SU-DHL-6 (cell line): ENCODE data around the gene FGD4.

Experiments
- H2AFZ ChIP-seq: fragments of 200-600 bp; sonication (generic); 2 replicates; pipeline ENCODE4 v1.6.1; 2014; ENCODE audit warnings: low read depth, mild to moderate bottlenecking, moderate library complexity, mixed read lengths, antibody characterized with exemption, low read length; ENCODE audit not compliant: severe bottlenecking
- H3F3A ChIP-seq: fragments of 200-600 bp; shearing (Covaris generic); 2 replicates; pipeline ENCODE4 v1.6.0; 2016; ENCODE audit warnings: antibody characterized with exemption, mild to moderate bottlenecking; ENCODE audit not compliant: insufficient read depth
- H3K27ac ChIP-seq: fragments of 200-600 bp; sonication (generic); 2 replicates; pipeline ENCODE4 v1.5.1; 2016; ENCODE audit warnings: low read depth, mild to moderate bottlenecking, low read length, moderate library complexity, mixed read lengths
- H3K27me3 ChIP-seq: fragments of 200-600 bp; sonication (generic), shearing (Covaris generic); 2 replicates; pipeline ENCODE4 v1.6.0; 2014; ENCODE audit warnings: mild to moderate bottlenecking, low read length
- H3K36me3 ChIP-seq: fragments of 200-600 bp; sonication (generic); 2 replicates; pipeline ENCODE4 v1.6.1; 2014; ENCODE audit warnings: mild to moderate bottlenecking, low read length, mixed read lengths
- H3K4me2 ChIP-seq: fragments of 300-600, 200-600 bp; shearing (Covaris generic), sonication (generic); 2 replicates; pipeline ENCODE4 v1.6.0; 2014; ENCODE audit warnings: low read length, low read depth, mild to moderate bottlenecking; ENCODE audit not compliant: poor library complexity, severe bottlenecking
- H3K4me3 ChIP-seq: fragments of 200-600 bp; sonication (generic); 2 replicates; pipeline ENCODE4 v1.5.1; 2014; ENCODE audit warnings: antibody characterized with exemption, low read length, mild to moderate bottlenecking, mixed read lengths; ENCODE audit not compliant: insufficient read depth, poor library complexity, severe bottlenecking
- H3K79me2 ChIP-seq: fragments of 200-600 bp; sonication (generic); 2 replicates; pipeline ENCODE4 v1.6.1; 2014; ENCODE audit warnings: mild to moderate bottlenecking, low read length, moderate library complexity; ENCODE audit not compliant: insufficient read depth
- H3K9ac ChIP-seq: fragments of 200-600 bp; sonication (generic); 2 replicates; pipeline ENCODE4 v1.7.0; 2014; ENCODE audit warnings: mild to moderate bottlenecking, low read length
- H3K9me2 ChIP-seq: fragments of 200-600 bp; sonication (generic); replicated peaks from 2 replicates; pipeline ENCODE4 v1.6.1; 2014; ENCODE audit warnings: low read length; ENCODE audit not compliant: insufficient read depth
- H3K9me3 ChIP-seq: fragments of 200-600 bp; sonication (generic); 2 replicates; pipeline ENCODE4 v1.6.1; 2014; ENCODE audit warnings: low read length, mixed read lengths; ENCODE audit not compliant: insufficient read depth
- H4K20me1 ChIP-seq: fragments of 200-600 bp; sonication (generic); 2 replicates; pipeline ENCODE4 v1.6.1; 2014; ENCODE audit warnings: low read depth, mild to moderate bottlenecking, antibody characterized with exemption, low read length, moderate library complexity, mixed read lengths
- CTCF ChIP-seq: fragments of 200-600 bp; sonication (generic); IDR thresholded peaks from one replicate; pipeline ENCODE4 v1.5.1; 2017; ENCODE audit warnings: antibody characterized with exemption, mild to moderate bottlenecking, low read length, moderate library complexity; ENCODE audit not compliant: insufficient read depth, poor library complexity, severe bottlenecking
- EZH2phosphoT487 ChIP-seq: fragments of 200-600 bp; sonication (generic), shearing (Covaris generic); conservative IDR thresholded peaks from 2 replicates; pipeline ENCODE4 v1.6.1; 2018; ENCODE audit warnings: mild to moderate bottlenecking, antibody characterized with exemption, low read length, moderate library complexity, mixed read lengths

FGD4 gene

DNA sequence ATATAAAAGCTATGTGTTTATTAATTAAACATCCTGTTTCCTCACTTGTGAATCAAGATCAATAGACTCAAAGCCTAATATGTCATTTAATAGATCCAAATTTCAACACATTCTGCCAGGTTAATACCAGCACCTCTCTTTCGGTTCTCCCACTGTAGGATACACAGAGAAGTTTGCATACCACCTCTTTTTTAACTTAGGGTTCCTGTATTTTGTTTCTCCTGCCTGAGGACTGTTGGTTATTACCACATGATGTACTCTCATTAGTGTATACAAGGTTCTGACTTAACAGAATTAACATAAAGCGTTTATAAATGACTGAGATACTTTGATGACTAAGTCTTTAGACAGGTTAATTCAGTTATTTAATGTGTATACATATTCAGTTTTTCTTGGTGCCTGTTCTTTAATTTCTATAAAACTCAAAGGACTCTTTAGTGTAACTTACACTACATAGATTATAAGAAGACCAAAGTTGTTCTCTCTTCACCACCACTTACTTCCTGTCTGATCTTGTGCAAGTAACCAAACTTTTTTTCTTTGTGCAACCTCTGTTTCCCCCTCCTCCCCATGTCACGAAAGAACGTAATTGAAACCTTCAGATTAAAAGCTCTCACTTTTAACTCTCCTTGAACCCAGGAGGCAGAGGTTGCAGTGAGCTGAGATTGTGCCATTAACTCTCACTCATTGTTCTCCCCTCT, 190.0 kb downstream of the FGD4 start:
- H4K20me1 ChIP-seq = no peaks in the 10 kb centered on the region
- H3K9ac ChIP-seq = no peak overlapping the region
- H3K9me2 ChIP-seq = no peaks in the 10 kb centered on the region
- H3K9me3 ChIP-seq = no peaks in the 10 kb centered on the region
- H3K4me2 ChIP-seq = no peak overlapping the region
- no peaks in the 10 kb centered on the region for H3K27me3 ChIP-seq
- TF ChIP-seq CTCF (no peak), EZH2phosphoT487 (no peak)
- H3K36me3 ChIP-seq = no peaks in the 10 kb centered on the region
- H3K4me3 ChIP-seq = no peak overlapping the region
- H3K79me2 ChIP-seq = no peaks in the 10 kb centered on the region
- H3K27ac ChIP-seq = no peak overlapping the region
- no peak overlapping the region for H2AFZ ChIP-seq
- no peaks in the 10 kb centered on the region for H3F3A ChIP-seq

DNA sequence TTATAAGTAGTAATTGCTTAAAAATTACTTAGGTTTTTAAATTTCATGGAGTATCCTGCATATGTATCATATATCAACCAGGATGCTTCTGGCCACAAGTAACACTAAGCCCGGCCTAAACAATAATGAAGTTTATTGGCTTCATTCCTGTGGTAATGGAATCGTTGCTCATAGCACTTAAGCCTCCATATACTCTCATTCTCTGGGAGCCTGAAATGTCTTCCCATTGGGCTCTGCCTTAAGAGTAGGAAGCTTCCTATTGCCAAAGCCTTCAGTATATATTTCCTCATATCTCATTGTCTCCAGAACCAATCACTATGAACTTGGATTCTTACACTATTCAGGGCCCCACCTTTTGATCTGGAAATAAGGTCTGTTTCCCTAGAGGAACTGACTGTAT, 195.9 kb downstream of the FGD4 start:
- Histone ChIP-seq H3K4me3 (no peak overlapping the region), H4K20me1 (no peaks in the 10 kb centered on the region), H3K4me2 (no peak overlapping the region), H3K27me3 (no peaks in the 10 kb centered on the region), H2AFZ (no peak overlapping the region), H3K79me2 (no peaks in the 10 kb centered on the region), H3K36me3 (no peaks in the 10 kb centered on the region), H3K9ac (no peak overlapping the region), H3K9me3 (no peaks in the 10 kb centered on the region), H3K9me2 (no peaks in the 10 kb centered on the region), H3F3A (no peaks in the 10 kb centered on the region), H3K27ac (no peak overlapping the region)
- no peak for TF ChIP-seq CTCF
- no peak for TF ChIP-seq EZH2phosphoT487

DNA sequence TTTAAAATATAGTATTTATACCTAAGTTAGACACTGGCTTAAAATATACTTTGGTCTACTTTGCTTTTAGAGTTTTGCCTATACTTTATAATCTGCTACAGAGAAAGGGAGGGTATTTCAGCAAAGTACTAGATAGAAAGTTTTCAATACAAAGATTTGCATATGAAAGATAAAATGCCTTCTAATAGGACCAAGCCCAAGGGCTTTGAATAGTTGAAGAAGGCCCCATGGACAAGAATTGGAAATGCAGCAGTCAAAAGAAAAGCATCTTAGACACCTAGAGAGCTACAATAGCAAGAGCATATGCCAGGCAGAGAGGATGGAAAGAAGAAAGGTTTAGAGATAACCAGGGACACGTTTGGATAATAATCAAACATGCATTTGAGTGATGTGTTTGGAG, 196.7 kb downstream of the FGD4 start:
- no peaks in the 10 kb centered on the region for H3K27me3 ChIP-seq
- no peaks in the 10 kb centered on the region for H3K9me2 ChIP-seq
- no peak overlapping the region for H3K4me3 ChIP-seq
- no peak overlapping the region for H3K9ac ChIP-seq
- H2AFZ ChIP-seq = no peak overlapping the region
- no peak overlapping the region for H3K27ac ChIP-seq
- H3K9me3 ChIP-seq = no peaks in the 10 kb centered on the region
- no peaks in the 10 kb centered on the region for H4K20me1 ChIP-seq
- H3F3A ChIP-seq = no peaks in the 10 kb centered on the region
- H3K79me2 ChIP-seq = no peaks in the 10 kb centered on the region
- no peak for TF ChIP-seq CTCF
- TF ChIP-seq EZH2phosphoT487 = no peak
- H3K4me2 ChIP-seq = no peak overlapping the region
- H3K36me3 ChIP-seq = no peaks in the 10 kb centered on the region
